ENCODE data around the gene STMN1.
A peak's percentile ranks its signal among the peaks of the same experiment; 100 is the strongest.

Gene STMN1

DNA sequence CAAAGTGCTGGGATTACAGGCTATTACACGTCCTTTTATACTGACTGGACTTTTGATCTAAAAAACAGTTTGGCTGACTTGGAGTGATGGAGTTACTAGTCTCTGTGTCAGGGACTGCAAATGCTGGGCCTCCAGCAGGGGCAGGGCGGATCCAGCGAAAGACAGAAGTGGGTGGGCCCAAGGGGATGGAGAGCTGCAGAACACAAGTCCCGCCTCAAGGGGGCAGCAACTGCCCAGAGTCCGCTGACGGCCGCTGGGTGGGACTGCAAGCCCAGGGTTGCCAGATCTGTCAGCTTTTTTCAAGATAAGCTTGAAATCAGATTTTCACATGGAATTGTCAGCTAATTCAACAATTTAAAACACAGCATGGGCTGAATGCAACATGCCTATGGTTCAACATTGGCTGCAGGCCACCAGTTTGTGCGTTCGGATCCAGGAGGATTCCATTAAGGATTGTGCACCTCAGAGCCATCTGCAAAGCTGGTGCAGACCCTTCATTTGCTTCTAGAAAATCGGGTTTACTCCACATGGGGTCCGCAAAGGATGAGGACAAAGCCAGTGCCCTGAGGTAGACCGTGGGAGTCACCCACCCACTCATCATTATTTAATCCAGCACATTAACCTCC lies 10.7 kb downstream of the STMN1 start:
- DNase-seq (ENCODE audit: low read depth), result peak; percentile 90
- no peak overlapping the region for H3K4me3 ChIP-seq (ENCODE audit: low read depth, low read length)
- TF ChIP-seq, protein P1, sequence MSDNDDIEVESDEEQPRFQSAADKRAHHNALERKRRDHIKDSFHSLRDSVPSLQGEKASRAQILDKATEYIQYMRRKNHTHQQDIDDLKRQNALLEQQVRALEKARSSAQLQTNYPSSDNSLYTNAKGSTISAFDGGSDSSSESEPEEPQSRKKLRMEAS (IDR thresholded peaks at IDR 0.05; ENCODE audit: low read depth, low read length), result peak; percentile 43; the same call in 1 of the 2 replicates
- no peak for TF ChIP-seq MYC (IDR thresholded peaks at IDR 0.05; ENCODE audit: low read depth, low read length)
- no peak for TF ChIP-seq POLR2A (IDR thresholded peaks at IDR 0.05; ENCODE audit: extremely low read depth, insufficient read length)
- TF ChIP-seq, protein P2, sequence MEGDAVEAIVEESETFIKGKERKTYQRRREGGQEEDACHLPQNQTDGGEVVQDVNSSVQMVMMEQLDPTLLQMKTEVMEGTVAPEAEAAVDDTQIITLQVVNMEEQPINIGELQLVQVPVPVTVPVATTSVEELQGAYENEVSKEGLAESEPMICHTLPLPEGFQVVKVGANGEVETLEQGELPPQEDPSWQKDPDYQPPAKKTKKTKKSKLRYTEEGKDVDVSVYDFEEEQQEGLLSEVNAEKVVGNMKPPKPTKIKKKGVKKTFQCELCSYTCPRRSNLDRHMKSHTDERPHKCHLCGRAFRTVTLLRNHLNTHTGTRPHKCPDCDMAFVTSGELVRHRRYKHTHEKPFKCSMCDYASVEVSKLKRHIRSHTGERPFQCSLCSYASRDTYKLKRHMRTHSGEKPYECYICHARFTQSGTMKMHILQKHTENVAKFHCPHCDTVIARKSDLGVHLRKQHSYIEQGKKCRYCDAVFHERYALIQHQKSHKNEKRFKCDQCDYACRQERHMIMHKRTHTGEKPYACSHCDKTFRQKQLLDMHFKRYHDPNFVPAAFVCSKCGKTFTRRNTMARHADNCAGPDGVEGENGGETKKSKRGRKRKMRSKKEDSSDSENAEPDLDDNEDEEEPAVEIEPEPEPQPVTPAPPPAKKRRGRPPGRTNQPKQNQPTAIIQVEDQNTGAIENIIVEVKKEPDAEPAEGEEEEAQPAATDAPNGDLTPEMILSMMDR (IDR thresholded peaks at IDR 0.05; ENCODE audit: low read depth, low read length), result peak; percentile 91

DNA sequence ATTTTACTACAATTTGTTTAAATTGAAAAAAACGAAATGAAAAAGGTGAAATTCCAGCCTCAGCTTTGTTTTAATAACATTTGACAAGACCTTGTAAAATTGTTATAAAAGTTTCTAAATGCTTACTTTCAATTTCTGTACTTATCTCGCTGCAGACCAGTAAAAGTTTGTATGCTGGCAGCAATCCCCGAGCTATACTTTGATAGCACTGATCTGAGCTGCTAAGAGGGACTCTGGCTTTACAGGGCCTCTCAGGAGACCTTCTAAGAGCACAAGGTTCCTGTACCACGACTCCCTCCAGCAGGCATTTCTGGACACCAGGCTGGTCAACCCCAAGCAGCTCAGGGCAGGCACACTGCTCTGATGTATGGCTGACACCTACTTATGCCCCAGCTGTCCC lies 13.1 kb downstream of the STMN1 start:
- no peak overlapping the region for H3K4me3 ChIP-seq (ENCODE audit: low read depth, low read length)
- TF ChIP-seq, protein P2 (IDR thresholded peaks at IDR 0.05; ENCODE audit: low read depth, low read length), result no peak
- TF ChIP-seq MYC (IDR thresholded peaks at IDR 0.05; ENCODE audit: low read depth, low read length), result no peak
- no peak for TF ChIP-seq POLR2A (IDR thresholded peaks at IDR 0.05; ENCODE audit: extremely low read depth, insufficient read length)
- TF ChIP-seq, protein P1 (IDR thresholded peaks at IDR 0.05; ENCODE audit: low read depth, low read length), result no peak
- no peak for DNase-seq (ENCODE audit: low read depth)

DNA sequence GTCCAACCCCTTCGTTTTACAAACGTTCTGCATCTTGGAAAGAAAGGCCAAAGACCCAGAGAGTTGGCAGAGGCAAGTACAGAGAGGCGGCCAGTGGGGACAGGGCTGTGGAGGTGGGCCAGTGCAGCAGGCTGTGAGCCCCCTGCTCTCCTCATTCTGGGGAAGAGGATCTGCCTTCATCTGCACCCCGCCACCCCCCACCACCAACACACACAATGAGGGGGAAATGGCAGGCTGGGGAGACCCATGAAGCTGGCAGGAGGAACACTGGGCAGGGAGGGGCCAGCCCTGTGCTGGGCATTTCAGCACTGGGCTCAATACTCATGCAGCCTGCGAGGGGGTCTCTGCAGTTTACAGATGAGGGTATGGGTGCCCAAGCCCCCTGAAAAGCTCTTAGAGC lies 14.6 kb downstream of the STMN1 start:
- DNase-seq (ENCODE audit: low read depth), result no peak
- H3K4me3 ChIP-seq (ENCODE audit: low read depth, low read length), result no peak overlapping the region
- TF ChIP-seq, protein P2 (IDR thresholded peaks at IDR 0.05; ENCODE audit: low read depth, low read length), result no peak
- TF ChIP-seq MYC (IDR thresholded peaks at IDR 0.05; ENCODE audit: low read depth, low read length) (no peak), POLR2A (IDR thresholded peaks at IDR 0.05; ENCODE audit: extremely low read depth, insufficient read length) (no peak)
- TF ChIP-seq, protein P1 (IDR thresholded peaks at IDR 0.05; ENCODE audit: low read depth, low read length), result no peak

DNA sequence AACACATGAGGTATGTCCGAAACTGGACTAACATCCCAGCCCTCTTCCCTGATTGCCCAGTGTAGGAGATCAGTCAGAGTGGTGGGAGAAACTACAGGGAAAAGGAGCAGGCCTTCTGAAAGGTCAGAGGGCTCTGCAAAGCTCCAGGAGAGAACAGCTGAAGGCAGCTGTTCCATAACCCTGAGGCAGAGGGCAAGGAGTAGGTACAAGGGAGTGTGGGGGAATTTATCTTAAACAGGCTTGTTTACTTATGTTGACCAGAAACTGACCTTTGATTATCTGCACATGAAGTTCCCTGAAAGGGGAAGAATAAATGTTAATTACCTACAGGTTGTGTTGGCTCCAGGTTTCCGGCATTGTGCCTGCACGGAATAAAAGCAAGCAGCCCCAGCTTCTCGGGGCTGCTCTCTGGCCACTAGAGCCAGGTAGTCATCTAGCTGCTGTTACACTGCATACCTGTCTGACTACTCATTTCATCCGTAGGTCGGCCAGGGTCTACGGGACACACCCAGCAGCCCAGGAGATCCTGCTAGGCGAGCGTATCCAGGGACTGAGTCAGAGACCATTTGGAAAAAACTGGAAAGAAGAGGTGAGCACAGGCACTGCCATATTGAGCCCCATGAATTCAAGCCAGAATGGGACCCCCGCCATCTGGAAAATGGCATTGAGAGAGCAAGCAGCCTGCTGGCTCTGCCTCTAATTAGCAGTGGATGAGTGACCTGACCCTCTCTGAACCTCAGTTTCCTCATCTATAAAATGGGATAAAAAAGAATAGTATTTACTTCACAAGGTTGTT lies 15.8 kb downstream of the STMN1 start:
- no peak for DNase-seq (ENCODE audit: low read depth)
- TF ChIP-seq, protein P2 (IDR thresholded peaks at IDR 0.05; ENCODE audit: low read depth, low read length), result no peak
- TF ChIP-seq, protein P1 (IDR thresholded peaks at IDR 0.05; ENCODE audit: low read depth, low read length), result no peak
- TF ChIP-seq MYC (IDR thresholded peaks at IDR 0.05; ENCODE audit: low read depth, low read length) (no peak), POLR2A (IDR thresholded peaks at IDR 0.05; ENCODE audit: extremely low read depth, insufficient read length) (no peak)
- no peak overlapping the region for H3K4me3 ChIP-seq (ENCODE audit: low read depth, low read length)

DNA sequence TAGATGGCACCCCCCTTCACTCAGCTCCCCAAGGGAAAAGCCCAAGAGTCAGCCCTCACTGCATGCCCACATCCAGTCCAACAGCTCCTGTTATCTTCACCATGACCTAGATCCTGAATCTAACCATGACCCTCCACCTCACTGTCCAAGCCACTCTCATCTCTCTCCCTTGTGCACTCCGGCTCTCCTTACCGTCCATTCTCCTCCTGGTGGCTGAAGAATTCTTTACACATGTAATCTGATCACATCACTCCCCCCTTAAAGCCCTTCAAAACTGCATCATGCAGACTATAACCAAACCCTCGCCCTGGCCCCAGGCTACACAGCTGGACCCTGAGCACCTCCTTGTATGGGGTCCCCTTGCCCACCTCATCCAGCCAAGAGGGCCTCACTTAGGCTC lies 16.7 kb downstream of the STMN1 start:
- H3K4me3 ChIP-seq (ENCODE audit: low read depth, low read length), result no peak overlapping the region
- DNase-seq (ENCODE audit: low read depth), result no peak
- TF ChIP-seq MYC (IDR thresholded peaks at IDR 0.05; ENCODE audit: low read depth, low read length), result no peak
- no peak for TF ChIP-seq POLR2A (IDR thresholded peaks at IDR 0.05; ENCODE audit: extremely low read depth, insufficient read length)
- TF ChIP-seq, protein P1 (IDR thresholded peaks at IDR 0.05; ENCODE audit: low read depth, low read length), result no peak
- TF ChIP-seq, protein P2 (IDR thresholded peaks at IDR 0.05; ENCODE audit: low read depth, low read length), result no peak
